H9 (cell line): ENCODE data around the gene DLG2. TPM values are rescaled to one million over a fixed set of nuclear protein-coding genes. Genes with fewer than 3 reads are reported as not detected.

ENCODE experiments used
- DNase-seq: peaks from one replicate; pipeline ENCODE4 v3.0.0-alpha.2; 2017
- H2AFZ ChIP-seq: one replicate; pipeline ENCODE4 v1.6.1; 2013; ENCODE audit warnings: mild to moderate bottlenecking, low read length, control low read depth, moderate library complexity
- H2AK5ac ChIP-seq: 2 replicates; pipeline ENCODE4 v1.6.1; 2013; ENCODE audit warnings: low read length, control low read depth, mixed read lengths; ENCODE audit not compliant: insufficient read length
- H2BK120ac ChIP-seq: one replicate; pipeline ENCODE4 v1.6.1; 2013; ENCODE audit warnings: low read depth, mild to moderate bottlenecking, low read length, control low read depth, inconsistent platforms; ENCODE audit not compliant: poor library complexity, severe bottlenecking
- H2BK12ac ChIP-seq: 2 replicates; pipeline ENCODE4 v1.6.1; 2013; ENCODE audit warnings: low read length, control low read depth, mixed read lengths, low read depth; ENCODE audit not compliant: insufficient read length
- H2BK15ac ChIP-seq: 2 replicates; pipeline ENCODE4 v1.6.1; 2013; ENCODE audit warnings: low read depth, low read length, control low read depth
- H2BK20ac ChIP-seq: one replicate; pipeline ENCODE4 v1.6.1; 2013; ENCODE audit warnings: low read depth, mild to moderate bottlenecking, low read length, control low read depth, inconsistent platforms; ENCODE audit not compliant: poor library complexity, severe bottlenecking
- H2BK5ac ChIP-seq: 2 replicates; pipeline ENCODE4 v1.6.1; 2013; ENCODE audit warnings: low read length, control low read depth, mixed read lengths; ENCODE audit not compliant: insufficient read length
- H3K14ac ChIP-seq: 2 replicates; pipeline ENCODE4 v1.6.1; 2013; ENCODE audit warnings: low read length, control low read depth; ENCODE audit not compliant: insufficient read depth
- H3K18ac ChIP-seq: 2 replicates; pipeline ENCODE4 v1.6.1; 2013; ENCODE audit warnings: low read depth, mild to moderate bottlenecking, mixed read lengths, low read length, control low read depth; ENCODE audit not compliant: insufficient read length
- H3K23ac ChIP-seq: 2 replicates; pipeline ENCODE4 v1.6.1; 2013; ENCODE audit warnings: low read length, control low read depth, mixed read lengths, low read depth; ENCODE audit not compliant: insufficient read length
- H3K23me2 ChIP-seq: 2 replicates; pipeline ENCODE4 v1.6.1; 2013; ENCODE audit warnings: low read depth, mild to moderate bottlenecking, mixed read lengths, low read length, control low read depth; ENCODE audit not compliant: insufficient read length, poor library complexity, severe bottlenecking
- H3K27ac ChIP-seq: 2 replicates; pipeline ENCODE4 v1.5.1; 2013; ENCODE audit warnings: low read length, control low read depth, mixed read lengths, low read depth; ENCODE audit not compliant: insufficient read length
- H3K27me3 ChIP-seq: 2 replicates; pipeline ENCODE4 v1.6.1; 2013; ENCODE audit warnings: low read length, control low read depth, inconsistent platforms; ENCODE audit not compliant: insufficient read depth
- H3K4ac ChIP-seq: 2 replicates; pipeline ENCODE4 v1.6.1; 2013; ENCODE audit warnings: low read depth, mild to moderate bottlenecking, control low read depth, inconsistent platforms, low read length, moderate library complexity
- H3K4me1 ChIP-seq: 2 replicates; pipeline ENCODE4 v1.6.1; 2013; ENCODE audit warnings: low read length, control low read depth, inconsistent platforms; ENCODE audit not compliant: insufficient read depth
- H3K4me2 ChIP-seq: 2 replicates; pipeline ENCODE4 v1.6.1; 2013; ENCODE audit warnings: low read length, control low read depth, mixed read lengths; ENCODE audit not compliant: insufficient read length, insufficient read depth
- H3K56ac ChIP-seq: 2 replicates; pipeline ENCODE4 v1.6.1; 2013; ENCODE audit warnings: low read depth, mild to moderate bottlenecking, mixed read lengths, low read length, control low read depth; ENCODE audit not compliant: insufficient read length
- H3K79me1 ChIP-seq: 2 replicates; pipeline ENCODE4 v1.6.1; 2013; ENCODE audit warnings: low read depth, mild to moderate bottlenecking, moderate library complexity, low read length, control low read depth, inconsistent platforms; ENCODE audit not compliant: insufficient read depth, poor library complexity, severe bottlenecking
- H3K79me2 ChIP-seq: 2 replicates; pipeline ENCODE4 v1.6.1; 2013; ENCODE audit warnings: low read length, control low read depth, inconsistent platforms; ENCODE audit not compliant: insufficient read depth
- H3K9ac ChIP-seq: 2 replicates; pipeline ENCODE4 v1.6.1; 2013; ENCODE audit warnings: low read length, control low read depth, mixed read lengths; ENCODE audit not compliant: insufficient read length; ENCODE audit errors: extremely low read depth
- H3K9me3 ChIP-seq: one replicate; pipeline ENCODE4 v1.6.1; 2013; ENCODE audit warnings: low read depth, low read length, inconsistent platforms; ENCODE audit not compliant: control insufficient read depth
- H3T11ph ChIP-seq: one replicate; pipeline ENCODE4 v1.6.1; 2013; ENCODE audit warnings: mild to moderate bottlenecking, low read length, control low read depth, inconsistent platforms
- H4K20me1 ChIP-seq: one replicate; pipeline ENCODE4 v1.6.1; 2013; ENCODE audit not compliant: control insufficient read depth, insufficient read length, insufficient read depth
- H4K5ac ChIP-seq: 2 replicates; pipeline ENCODE4 v1.6.1; 2013; ENCODE audit warnings: low read depth, mild to moderate bottlenecking, mixed read lengths, low read length, control low read depth; ENCODE audit not compliant: insufficient read length
- H4K8ac ChIP-seq: replicated peaks from 2 replicates; pipeline ENCODE4 v1.6.1; 2013; ENCODE audit warnings: low read length, control low read depth, mixed read lengths, low read depth; ENCODE audit not compliant: insufficient read length
- H4K91ac ChIP-seq: 2 replicates; pipeline ENCODE4 v1.6.1; 2013; ENCODE audit warnings: low read depth, mild to moderate bottlenecking, moderate library complexity, mixed read lengths, low read length, control low read depth; ENCODE audit not compliant: insufficient read length
- H3K27ac Mint-ChIP-seq, 3 experiments: 2 replicates in 2 of 3; 3 replicates in 1 of 3; pipeline ENCODE4 v1.8.0; 2020 to 2021; ENCODE audit warnings: mixed read lengths in 3 of 3, mild to moderate bottlenecking in 1 of 3, moderate library complexity in 1 of 3
- H3K27me3 Mint-ChIP-seq: 2 replicates; pipeline ENCODE4 v1.8.0; 2021; ENCODE audit warnings: low read depth, mild to moderate bottlenecking, moderate library complexity, mixed read lengths
- H3K36me3 Mint-ChIP-seq, 3 experiments: 2 replicates in 2 of 3; 3 replicates in 1 of 3; pipeline ENCODE4 v1.8.0; 2020 to 2021; ENCODE audit warnings: low read depth in 3 of 3, mixed read lengths in 3 of 3; ENCODE audit not compliant: insufficient read depth in 1 of 3
- H3K4me1 Mint-ChIP-seq, 2 experiments: 2 replicates each; pipeline ENCODE4 v1.8.0; 2020; ENCODE audit warnings: mixed read lengths in 2 of 2
- H3K4me3 Mint-ChIP-seq, 2 experiments: 2 replicates in 1 of 2; 3 replicates in 1 of 2; pipeline ENCODE4 v1.8.0; 2020 to 2021; ENCODE audit warnings: mild to moderate bottlenecking in 2 of 2, mixed read lengths in 2 of 2, moderate library complexity in 1 of 2
- H3K9me3 Mint-ChIP-seq, 2 experiments: 2 replicates in 1 of 2; 3 replicates in 1 of 2; pipeline ENCODE4 v1.8.0; 2020; ENCODE audit warnings: mild to moderate bottlenecking in 2 of 2, mixed read lengths in 2 of 2, moderate library complexity in 1 of 2
- WGBS: extraction: QIAGEN DNeasy Blood & Tissue Kit; methylation state at CpG from one replicate; pipeline ENCODE4 v1.1.7; 2013; ENCODE audit warnings: missing lambda C conversion rate, low lambda C conversion rate, mixed read lengths; ENCODE audit not compliant: insufficient read length; ENCODE audit errors: extremely low coverage; 5-methylcytosine and 5-hydroxymethylcytosine counted together
- total RNA-seq: library from RNA; stranded (reverse); gene quantifications from 2 replicates; pipeline ENCODE4 v1.2.1, GENCODE V29; 2021
- TF ChIP-seq, protein P1 (sequence below): fragments of 200-600 bp; sonication (generic); conservative IDR thresholded peaks from 3 replicates; pipeline ENCODE4 v1.8.0; 2021; ENCODE audit warnings: antibody characterized with exemption, mild to moderate bottlenecking

DLG2 gene
- total RNA-seq, 1 experiment from 2014 or later = 8.0 TPM

GRCh38 chr11:84962018-84962417, 665.1 kb downstream of the DLG2 start:
- Mint-ChIP-seq H3K27me3 (no peaks in the 10 kb centered on the region), H3K4me3 (no peak overlapping the region), H3K9me3 (no peaks in the 10 kb centered on the region), H3K27ac (peak overlapping the region in 1 of 3 experiments; percentile 37; a peak in 1 of 7 replicates), H3K4me1 (peaks cover 14 to 20% of the 10 kb centered on the region in 2 experiments), H3K36me3 (no peaks in the 10 kb centered on the region)
- Histone ChIP-seq H3K4me1 (no peaks in the 10 kb centered on the region), H3K18ac (no peak overlapping the region), H2BK5ac (no peak overlapping the region), H3K9me3 (no peaks in the 10 kb centered on the region), H3K14ac (no peak overlapping the region), H4K8ac (no peak overlapping the region), H3K27ac (no peak overlapping the region), H4K5ac (no peak overlapping the region), H3K79me1 (no peaks in the 10 kb centered on the region), H2AFZ (no peak overlapping the region), H2BK120ac (no peak overlapping the region), H3K9ac (no peak overlapping the region), H3K4ac (no peak overlapping the region), H3K56ac (no peak overlapping the region), H3K27me3 (no peaks in the 10 kb centered on the region), H3K4me2 (no peak overlapping the region), H3K23ac (no peak overlapping the region), H3K79me2 (no peaks in the 10 kb centered on the region), H4K20me1 (no peaks in the 10 kb centered on the region), H4K91ac (no peak overlapping the region), H3K23me2 (no peaks in the 10 kb centered on the region), H2AK5ac (no peak overlapping the region), H2BK15ac (no peak overlapping the region), H3T11ph (no peak overlapping the region), H2BK12ac (no peak overlapping the region), H2BK20ac (no peak overlapping the region)
- DNase-seq = no peak
- TF ChIP-seq, protein P1, sequence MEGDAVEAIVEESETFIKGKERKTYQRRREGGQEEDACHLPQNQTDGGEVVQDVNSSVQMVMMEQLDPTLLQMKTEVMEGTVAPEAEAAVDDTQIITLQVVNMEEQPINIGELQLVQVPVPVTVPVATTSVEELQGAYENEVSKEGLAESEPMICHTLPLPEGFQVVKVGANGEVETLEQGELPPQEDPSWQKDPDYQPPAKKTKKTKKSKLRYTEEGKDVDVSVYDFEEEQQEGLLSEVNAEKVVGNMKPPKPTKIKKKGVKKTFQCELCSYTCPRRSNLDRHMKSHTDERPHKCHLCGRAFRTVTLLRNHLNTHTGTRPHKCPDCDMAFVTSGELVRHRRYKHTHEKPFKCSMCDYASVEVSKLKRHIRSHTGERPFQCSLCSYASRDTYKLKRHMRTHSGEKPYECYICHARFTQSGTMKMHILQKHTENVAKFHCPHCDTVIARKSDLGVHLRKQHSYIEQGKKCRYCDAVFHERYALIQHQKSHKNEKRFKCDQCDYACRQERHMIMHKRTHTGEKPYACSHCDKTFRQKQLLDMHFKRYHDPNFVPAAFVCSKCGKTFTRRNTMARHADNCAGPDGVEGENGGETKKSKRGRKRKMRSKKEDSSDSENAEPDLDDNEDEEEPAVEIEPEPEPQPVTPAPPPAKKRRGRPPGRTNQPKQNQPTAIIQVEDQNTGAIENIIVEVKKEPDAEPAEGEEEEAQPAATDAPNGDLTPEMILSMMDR = no peak
- no CpG with 5 or more reads among the region's 5 CpGs for WGBS
